ENCODE results near the gene LANCL3.
A peak's percentile ranks its signal among the peaks of the same experiment; 100 is the strongest.

Gene LANCL3

DNA sequence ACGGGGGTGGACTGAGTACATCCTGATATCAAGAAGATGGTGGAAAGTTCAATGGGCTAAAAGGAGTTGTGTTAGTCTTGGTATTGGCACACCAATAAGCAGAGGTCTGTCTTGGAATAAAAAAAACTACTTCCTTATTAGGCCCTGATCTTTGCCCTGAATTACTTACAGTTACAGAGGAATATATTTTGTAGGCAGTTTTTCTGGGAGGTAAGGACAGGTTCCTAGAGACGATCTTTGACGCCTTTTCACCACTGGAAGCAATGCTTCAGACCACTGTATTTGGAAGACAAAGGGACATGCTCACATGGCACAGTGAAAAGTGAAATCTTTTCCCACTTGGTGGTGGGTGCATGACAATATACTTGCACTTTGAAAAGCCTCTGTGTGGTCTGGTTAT, 113.5 kb downstream of the LANCL3 start:
- no peak for DNase-seq

DNA sequence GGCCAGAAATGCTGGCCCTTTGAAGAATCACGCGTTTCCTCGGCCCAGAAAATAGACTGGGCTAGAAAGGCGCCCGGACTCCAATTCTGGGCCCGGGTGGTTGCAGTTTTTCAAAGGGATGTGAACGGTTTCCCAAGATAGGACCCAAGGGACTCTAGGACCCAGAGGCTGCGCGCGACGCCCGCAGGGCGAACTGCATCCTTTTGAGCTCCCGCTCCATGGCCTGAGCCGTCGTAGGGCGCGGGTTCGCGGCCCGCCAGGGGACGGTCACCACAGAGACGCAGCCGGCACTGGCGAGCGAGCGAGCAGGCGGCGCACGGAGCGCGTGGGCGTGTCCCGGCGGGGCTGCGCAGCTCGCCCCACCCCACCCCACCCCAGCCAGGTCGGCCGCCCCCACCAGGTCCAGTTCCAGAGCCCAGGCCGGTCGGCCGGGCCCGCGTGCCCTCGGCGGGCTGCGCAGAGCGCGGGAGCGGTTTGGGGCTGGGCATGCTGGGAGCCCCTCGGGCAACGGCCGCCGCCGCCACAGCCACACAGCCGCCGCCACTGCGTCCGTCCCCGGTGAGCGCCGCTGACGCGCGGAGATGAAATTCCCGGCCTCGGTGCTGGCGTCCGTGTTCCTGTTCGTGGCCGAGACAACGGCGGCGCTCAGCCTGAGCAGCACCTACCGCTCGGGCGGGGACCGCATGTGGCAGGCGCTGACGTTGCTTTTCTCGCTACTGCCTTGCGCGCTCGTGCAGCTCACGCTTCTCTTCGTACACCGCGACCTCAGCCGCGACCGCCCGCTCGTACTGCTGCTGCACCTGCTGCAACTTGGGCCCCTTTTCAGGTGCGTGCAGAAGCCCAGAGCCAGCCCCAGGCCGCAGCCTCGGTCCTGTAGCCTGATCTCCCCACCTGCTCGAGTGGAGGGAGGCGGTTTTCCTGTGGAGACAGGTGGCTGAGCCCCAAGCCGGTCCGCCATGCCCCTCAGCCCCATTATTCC, 114.2 kb downstream of the LANCL3 start, which contains the start of gene XK:
Gene XK (plus strand): TSS at position 411 of the 979 bp plus-strand sequence. CDS start 171 bp downstream, at position 582.
- DNase-seq: peak; percentile 4

DNA sequence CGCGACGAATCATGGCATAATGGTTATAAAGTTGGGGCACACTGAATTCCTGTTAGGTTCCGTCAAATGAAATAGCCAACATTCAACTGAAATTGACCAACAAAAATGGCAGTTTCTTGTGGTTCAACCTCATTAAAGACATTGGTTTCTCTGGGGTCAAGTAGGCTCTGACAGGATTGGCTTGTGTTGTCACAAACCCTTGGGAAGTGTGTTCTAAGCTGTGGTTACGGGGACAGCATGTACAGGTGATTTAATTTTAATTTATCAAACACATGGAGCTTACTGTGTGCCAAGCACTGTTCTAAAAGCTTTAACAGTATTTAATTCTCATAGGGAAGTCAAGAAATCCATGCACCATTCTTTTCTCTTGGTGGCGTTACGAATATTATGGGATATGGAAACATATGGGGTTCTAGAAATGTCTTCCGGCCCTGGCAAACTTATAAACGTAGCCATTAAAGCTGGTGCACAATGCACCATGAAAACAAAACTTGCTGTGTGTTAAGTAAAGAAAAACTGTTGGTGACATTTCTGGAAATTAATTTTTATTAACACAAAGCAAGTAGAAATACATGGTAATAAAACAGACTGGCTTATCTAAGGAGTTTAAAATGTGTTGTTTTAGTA, 115.0 kb downstream of the LANCL3 start:
- DNase-seq: no peak

DNA sequence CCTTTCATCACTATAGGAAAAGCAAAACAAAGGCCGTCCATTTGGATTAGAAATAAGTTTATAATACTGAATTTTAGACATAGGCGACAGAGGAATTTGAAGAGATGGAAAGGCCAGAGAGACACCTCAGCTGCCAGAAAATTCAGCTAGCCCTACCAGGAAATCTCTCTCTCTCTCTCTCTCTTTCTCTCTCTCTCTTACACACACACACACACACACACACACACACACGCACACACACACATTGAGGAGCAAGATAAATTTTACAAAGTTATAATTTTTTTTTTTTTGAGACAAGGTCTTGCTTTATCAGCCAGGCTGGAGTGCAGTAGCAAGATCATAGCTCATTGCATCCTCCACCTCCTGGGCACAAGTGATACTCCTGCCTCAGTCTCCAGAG, 115.5 kb downstream of the LANCL3 start:
- no peak for DNase-seq

DNA sequence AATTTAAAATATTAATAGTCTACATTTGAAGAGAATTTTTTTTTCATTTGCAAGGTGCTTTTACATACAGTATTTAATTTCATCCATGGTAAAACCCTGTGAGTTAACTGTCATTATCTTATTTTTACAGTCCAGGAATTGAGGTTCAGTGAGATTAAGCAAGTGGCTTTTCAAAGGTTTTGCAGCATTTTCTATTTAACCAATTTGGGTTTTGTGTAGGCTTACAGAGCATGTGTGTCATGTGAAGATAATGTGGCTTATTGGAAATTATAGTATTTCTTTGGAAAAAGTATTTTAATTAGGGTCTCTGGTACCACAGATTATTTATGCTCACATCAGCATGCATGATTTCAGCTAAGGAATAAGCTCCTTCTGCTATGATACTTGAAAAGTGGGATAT, 118.7 kb downstream of the LANCL3 start:
- no peak for DNase-seq

DNA sequence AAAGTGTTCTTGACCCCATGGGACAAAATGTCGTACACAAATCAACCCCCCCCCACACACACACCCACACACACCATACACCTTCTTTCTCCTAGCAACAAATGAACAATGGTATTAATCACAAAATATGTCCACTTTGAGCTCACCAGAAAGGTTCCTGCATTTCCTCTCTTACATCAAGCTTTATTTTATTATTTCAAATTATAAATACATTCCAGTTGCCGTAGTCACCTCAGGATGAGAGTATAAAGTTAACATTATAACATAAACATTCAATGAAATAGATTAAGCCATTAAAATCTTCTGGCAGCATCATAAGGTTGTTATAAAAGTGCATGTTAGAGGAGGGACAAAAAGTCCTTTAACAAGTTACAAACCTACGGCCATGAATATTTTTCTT, 121.5 kb downstream of the LANCL3 start:
- DNase-seq: no peak

DNA sequence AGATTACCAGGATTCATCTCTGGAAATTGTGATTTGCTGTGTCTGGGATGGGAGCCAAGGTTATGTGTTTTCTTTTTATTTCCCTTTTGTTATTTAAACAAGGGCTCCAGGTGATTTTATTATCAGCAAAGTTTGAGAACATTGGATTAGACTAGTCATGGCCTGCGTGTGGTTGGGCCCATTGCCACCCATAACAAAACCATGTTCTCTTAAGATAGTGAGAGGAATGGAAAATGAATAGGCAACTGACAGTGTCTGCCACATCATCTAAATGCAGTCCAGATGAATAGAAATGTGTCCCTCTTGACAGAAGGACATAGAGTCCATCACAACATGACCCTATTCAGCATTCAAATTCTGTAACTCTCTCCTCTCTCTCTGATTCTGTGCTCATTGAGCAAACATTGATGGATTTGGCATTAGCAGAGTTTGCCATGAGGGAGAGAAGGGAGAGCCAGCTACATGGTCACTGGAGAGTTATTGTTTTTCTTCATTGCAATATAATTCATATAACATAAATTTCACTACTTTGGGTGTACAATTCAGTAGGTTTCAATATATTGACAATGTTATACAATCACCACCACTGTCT, 125.8 kb downstream of the LANCL3 start:
- DNase-seq: no peak

DNA sequence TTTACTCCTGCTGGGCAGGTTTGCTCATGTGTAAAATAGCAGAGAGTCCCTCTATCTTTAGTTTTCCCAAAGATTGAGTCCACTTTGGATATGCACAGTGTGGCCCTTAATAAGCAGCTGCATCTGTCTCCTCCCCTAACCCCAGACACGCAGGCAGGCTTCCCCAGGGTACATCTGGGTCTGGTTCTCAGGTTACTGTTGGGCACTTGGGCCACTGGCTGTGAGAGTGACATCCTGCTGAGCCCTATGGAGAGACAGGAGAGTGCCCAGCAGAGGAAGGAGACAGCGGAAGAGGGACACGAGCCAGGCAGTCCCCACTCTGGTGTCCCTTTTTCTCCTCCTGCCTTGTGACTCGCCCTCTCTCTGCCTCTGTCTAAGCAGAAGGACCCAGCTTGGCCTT, 130.1 kb downstream of the LANCL3 start:
- no peak for DNase-seq

DNA sequence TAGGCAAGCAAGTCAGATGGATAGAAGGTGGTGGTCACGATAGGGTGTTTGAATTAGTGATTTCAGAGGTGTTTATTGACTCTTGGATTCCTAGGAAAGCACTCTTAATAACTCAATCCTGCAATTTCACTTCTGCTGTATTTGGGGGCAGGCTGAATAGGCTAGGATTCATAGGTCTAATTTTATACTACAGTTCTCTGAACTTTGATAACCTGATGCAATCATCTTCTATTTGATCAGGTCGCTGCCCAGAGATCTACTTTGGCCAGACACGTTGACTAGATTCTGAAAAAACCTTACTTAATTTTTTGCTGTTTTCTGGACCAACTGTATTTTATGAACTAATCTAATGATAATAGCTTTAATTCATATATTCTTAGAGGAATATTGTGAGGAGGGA, 140.5 kb downstream of the LANCL3 start:
- no peak for DNase-seq

DNA sequence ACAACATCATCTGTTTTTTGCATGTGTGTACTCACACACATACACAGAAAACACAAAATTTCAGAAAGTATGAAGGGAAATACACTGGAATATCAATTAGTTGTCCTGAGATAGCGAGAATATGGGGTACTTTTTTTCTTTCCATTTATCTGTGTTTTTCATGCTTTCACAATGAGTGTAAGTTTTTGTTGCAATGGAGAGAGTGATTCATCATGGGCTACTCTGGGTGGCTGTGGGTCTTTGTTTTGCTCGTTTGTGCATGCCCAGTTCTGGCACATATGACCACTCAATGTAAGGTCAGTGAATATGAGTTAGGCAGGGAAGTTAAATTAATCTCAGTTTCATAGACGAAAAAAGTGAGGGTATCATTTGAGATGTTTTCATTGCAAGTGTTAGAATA, 141.0 kb downstream of the LANCL3 start:
- no peak for DNase-seq

DNA sequence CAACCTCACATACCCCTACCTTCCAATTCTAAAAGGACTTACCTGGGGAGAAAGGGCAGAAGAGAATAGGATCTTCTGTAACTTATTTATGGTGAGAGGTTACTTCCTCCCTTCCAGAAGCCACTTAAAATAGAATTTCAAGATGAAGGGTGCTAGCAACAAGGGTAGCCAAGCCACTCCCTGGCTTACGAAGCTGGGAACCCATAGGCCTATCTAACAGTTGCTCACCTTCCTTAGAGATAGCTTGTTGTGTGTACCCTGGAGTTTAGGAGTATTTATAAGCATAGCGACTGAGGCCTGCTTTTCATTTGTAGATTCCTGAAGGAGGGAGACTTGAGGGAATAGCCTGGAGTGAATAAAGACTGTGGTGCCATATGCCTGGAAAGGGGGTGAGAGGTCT, 143.0 kb downstream of the LANCL3 start:
- no peak for DNase-seq

DNA sequence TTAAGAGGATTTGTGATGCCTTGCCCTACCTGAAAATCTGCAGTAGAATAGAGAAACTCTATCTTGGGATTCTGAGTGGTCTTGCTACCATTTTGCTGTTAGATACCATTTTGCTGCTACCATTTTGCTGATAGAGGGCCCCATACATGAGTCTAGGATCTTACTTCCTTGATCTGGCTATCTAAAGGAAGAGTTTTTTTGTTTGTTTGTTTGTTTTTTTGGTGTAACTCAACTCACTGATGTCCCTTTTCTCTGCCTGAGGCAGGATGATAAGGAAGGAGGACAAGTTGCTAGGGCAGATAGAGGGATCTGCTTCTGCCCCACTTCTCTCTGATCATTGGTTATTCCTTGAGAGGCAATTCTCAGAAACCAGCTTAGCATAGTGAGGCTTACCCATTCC, 145.1 kb downstream of the LANCL3 start:
- DNase-seq: no peak

DNA sequence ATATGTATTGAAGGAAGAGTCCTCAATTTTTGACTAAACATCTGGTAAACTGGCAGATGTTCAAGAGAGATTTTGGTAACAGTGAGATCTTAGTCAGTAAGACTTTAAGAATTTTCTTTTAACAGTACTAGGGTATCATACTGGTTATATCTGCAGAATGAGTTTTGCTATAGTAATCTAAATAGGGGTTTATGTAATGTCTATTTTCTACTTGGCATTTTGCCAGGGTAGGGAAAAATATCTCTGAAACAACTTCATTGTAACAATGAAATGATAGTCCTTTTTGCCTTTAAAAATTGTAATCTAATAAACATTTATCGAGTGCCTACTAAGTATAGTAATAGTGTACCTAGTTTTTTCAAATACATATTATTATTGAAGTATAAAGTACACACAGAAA, 146.2 kb downstream of the LANCL3 start:
- no peak for DNase-seq

DNA sequence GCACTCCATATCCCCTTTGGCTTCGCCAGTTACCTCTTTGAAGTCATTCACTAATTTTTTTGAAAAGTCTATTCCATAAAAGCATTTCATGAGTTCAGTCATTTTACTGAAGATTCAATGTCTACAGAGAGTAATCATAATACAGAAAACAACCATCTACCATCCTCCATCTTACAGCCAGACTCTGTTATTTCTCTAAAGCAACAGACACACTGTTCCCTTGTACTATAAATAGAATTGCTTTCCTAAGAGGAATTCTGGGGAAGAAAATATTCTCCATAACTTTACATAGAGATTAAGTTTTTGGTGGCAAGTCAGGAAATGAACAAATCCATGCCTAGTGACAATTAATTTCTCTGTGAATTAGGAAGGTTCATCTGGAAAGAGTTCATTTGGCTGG, 151.1 kb downstream of the LANCL3 start:
- DNase-seq: no peak

DNA sequence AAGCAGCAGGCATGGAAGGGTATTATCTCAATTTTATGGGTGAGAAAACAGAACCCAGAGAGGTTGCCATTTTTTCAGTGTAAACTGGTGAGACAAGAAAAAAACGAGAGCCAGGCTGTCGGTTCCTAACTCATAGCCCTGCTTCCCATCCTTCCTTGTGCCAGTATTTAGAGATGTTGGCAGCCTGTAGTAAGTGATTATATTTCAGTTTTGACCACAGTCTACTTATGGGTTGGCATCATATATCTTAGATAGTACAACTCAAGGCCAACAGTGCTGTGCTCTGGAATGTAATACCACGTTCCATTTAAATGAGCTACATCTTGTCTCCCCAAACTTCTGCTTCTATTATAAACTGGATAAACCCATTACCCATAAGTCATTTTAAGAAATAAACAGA, 154.9 kb downstream of the LANCL3 start:
- no peak for DNase-seq

Data from EL (cell line).